Transverse colon (tissue), 4 donors: ENCODE measurements around the gene MTX1.

Experiments
- CTCF ChIP-seq, 5 experiments: fragments of 200-600 bp in 3 of 5; fragments of 450-650 bp in 2 of 5; sonication (generic) in 3 of 5; IDR thresholded peaks; 1 replicate in 2 of 5; 2 replicates in 3 of 5; pipeline ENCODE4 v1.5.1; 2016 to 2017; ENCODE audit warnings: antibody characterized with exemption in 5 of 5, inconsistent platforms in 3 of 5, mild to moderate bottlenecking in 2 of 5, moderate library complexity in 1 of 5
- EP300 ChIP-seq: sonication (generic); formaldehyde crosslinking; IDR thresholded peaks from one replicate; pipeline ENCODE4 v1.6.1; 2017; ENCODE audit warnings: antibody characterized with exemption, low read depth
- POLR2A ChIP-seq: fragments of 450-650 bp; IDR thresholded peaks from one replicate; pipeline ENCODE4 v1.6.1; 2016; ENCODE audit warnings: antibody characterized with exemption, mild to moderate bottlenecking, moderate library complexity
- POLR2AphosphoS5 ChIP-seq, 3 donors: sonication (generic); formaldehyde crosslinking; IDR thresholded peaks; one replicate each; pipeline ENCODE4 v1.6.1; 2016; ENCODE audit warnings: antibody characterized with exemption in 3 of 3

GRCh38 chr1:155167166-155168104, 41.1 kb upstream of the MTX1 start:
- peak; percentile 86 to 97 (median 93) for TF ChIP-seq CTCF (IDR thresholded peaks at IDR 0.05)
- no peak for TF ChIP-seq POLR2AphosphoS5 (IDR thresholded peaks at IDR 0.05)
- TF ChIP-seq POLR2A = no peak
- TF ChIP-seq EP300 = no peak
